Astrocyte (in vitro differentiated cells and primary cell): ENCODE data around the gene ROPN1. TPM values are rescaled to one million over a fixed set of nuclear protein-coding genes. Genes with fewer than 3 reads are reported as not detected.
"Not testable (repeated sequence)": the region's sequence is repeated elsewhere in the genome, so short reads cannot be mapped to it uniquely, and the experiment has no call there.

Experiments used
- DNase-seq: peaks from one replicate; pipeline ENCODE4 v3.0.0-alpha.2; 2010; ENCODE audit warnings: low read depth
- FAIRE-seq: peaks from 2 replicates; lab custom pipeline; 2011; peaks lifted over from hg19 to GRCh38; lab: Jason Lieb, UNC
- H2AFZ ChIP-seq: 2 replicates; pipeline ENCODE4 v1.6.0; 2012; ENCODE audit warnings: low read depth, low read length, inconsistent platforms
- H3K27ac ChIP-seq: 2 replicates; pipeline ENCODE4 v1.5.1; 2011; ENCODE audit warnings: low read depth, low read length, inconsistent platforms
- H3K27me3 ChIP-seq: 2 replicates; pipeline ENCODE4 v1.6.0; 2011; ENCODE audit warnings: low read length, inconsistent platforms; ENCODE audit not compliant: insufficient read depth
- H3K36me3 ChIP-seq: 2 replicates; pipeline ENCODE4 v1.5.1; 2011; ENCODE audit warnings: low read length, inconsistent platforms; ENCODE audit not compliant: insufficient read depth
- H3K4me1 ChIP-seq: 2 replicates; pipeline ENCODE4 v1.5.1; 2011; ENCODE audit warnings: low read length, inconsistent platforms; ENCODE audit not compliant: insufficient read depth
- H3K4me2 ChIP-seq: 2 replicates; pipeline ENCODE4 v1.6.0; 2012; ENCODE audit warnings: low read length, inconsistent platforms
- H3K4me3 ChIP-seq: 2 replicates; pipeline ENCODE4 v1.5.1; 2011; ENCODE audit warnings: low read depth, mild to moderate bottlenecking, low read length, inconsistent platforms; ENCODE audit not compliant: insufficient read depth
- H3K79me2 ChIP-seq: 2 replicates; pipeline ENCODE4 v1.6.0; 2012; ENCODE audit warnings: mild to moderate bottlenecking, low read length, inconsistent platforms; ENCODE audit not compliant: insufficient read depth
- H3K9ac ChIP-seq: 2 replicates; pipeline ENCODE4 v1.6.0; 2012; ENCODE audit warnings: mild to moderate bottlenecking, low read length, inconsistent platforms
- H3K9me3 ChIP-seq: 2 replicates; pipeline ENCODE4 v1.5.1; 2012; ENCODE audit warnings: low read depth, mild to moderate bottlenecking, low read length, inconsistent platforms; ENCODE audit not compliant: insufficient read depth
- H4K20me1 ChIP-seq: 2 replicates; pipeline ENCODE4 v1.6.0; 2012; ENCODE audit warnings: low read length, inconsistent platforms; ENCODE audit not compliant: insufficient read depth
- H3K27ac Mint-ChIP-seq: one replicate; pipeline ENCODE4 v1.8.0; 2021; ENCODE audit warnings: mild to moderate bottlenecking, mixed read lengths; ENCODE audit not compliant: unreplicated experiment
- H3K27me3 Mint-ChIP-seq: one replicate; pipeline ENCODE4 v1.8.0; 2021; ENCODE audit warnings: low read depth, mixed read lengths; ENCODE audit not compliant: unreplicated experiment
- H3K36me3 Mint-ChIP-seq: one replicate; pipeline ENCODE4 v1.8.0; 2021; ENCODE audit warnings: low read depth, mixed read lengths; ENCODE audit not compliant: unreplicated experiment
- H3K4me1 Mint-ChIP-seq: one replicate; pipeline ENCODE4 v1.8.0; 2021; ENCODE audit warnings: low read depth, mixed read lengths; ENCODE audit not compliant: unreplicated experiment
- H3K4me3 Mint-ChIP-seq: one replicate; pipeline ENCODE4 v1.8.0; 2021; ENCODE audit warnings: mild to moderate bottlenecking, moderate library complexity, mixed read lengths; ENCODE audit not compliant: unreplicated experiment
- H3K9me3 Mint-ChIP-seq: one replicate; pipeline ENCODE4 v1.8.0; 2021; ENCODE audit warnings: mild to moderate bottlenecking, mixed read lengths; ENCODE audit not compliant: unreplicated experiment
- EZH2 ChIP-seq: IDR thresholded peaks from 2 replicates; pipeline ENCODE4 v1.6.1; 2012; ENCODE audit warnings: mild to moderate bottlenecking, low read length, inconsistent platforms; ENCODE audit not compliant: insufficient read depth
- total RNA-seq: library from RNA; stranded (reverse); gene quantifications from 2 replicates; pipeline ENCODE4 v1.2.1, GENCODE V29; 2021
- TF ChIP-seq, protein P1 (sequence below): IDR thresholded peaks from 2 replicates; pipeline ENCODE4 v1.5.1; 2011; ENCODE audit warnings: low read depth, mild to moderate bottlenecking, inconsistent platforms, low read length, moderate library complexity; ENCODE audit not compliant: insufficient read depth

Gene ROPN1
- total RNA-seq, 1 donor from 2014 or later = not detected

GRCh38 chr3:124014366-124014942, 22.5 kb upstream of the ROPN1 start:
- Histone ChIP-seq H4K20me1 (no peaks in the 10 kb centered on the region), H3K79me2 (no peaks in the 10 kb centered on the region), H3K4me1 (no peaks in the 10 kb centered on the region), H2AFZ (no peak overlapping the region), H3K27ac (no peak overlapping the region), H3K4me3 (no peak overlapping the region), H3K4me2 (no peak overlapping the region), H3K27me3 (peaks cover 5% of the 10 kb centered on the region), H3K9ac (no peak overlapping the region), H3K36me3 (no peaks in the 10 kb centered on the region), H3K9me3 (no peaks in the 10 kb centered on the region)
- no peak for FAIRE-seq
- peak; percentile 30 for DNase-seq
- Mint-ChIP-seq H3K27ac (no peak overlapping the region), H3K4me3 (no peak overlapping the region), H3K4me1 (peaks cover 3% of the 10 kb centered on the region), H3K27me3 (peaks cover 18% of the 10 kb centered on the region), H3K9me3 (peaks cover 3% of the 10 kb centered on the region), H3K36me3 (no peaks in the 10 kb centered on the region)
- TF ChIP-seq, protein P1, sequence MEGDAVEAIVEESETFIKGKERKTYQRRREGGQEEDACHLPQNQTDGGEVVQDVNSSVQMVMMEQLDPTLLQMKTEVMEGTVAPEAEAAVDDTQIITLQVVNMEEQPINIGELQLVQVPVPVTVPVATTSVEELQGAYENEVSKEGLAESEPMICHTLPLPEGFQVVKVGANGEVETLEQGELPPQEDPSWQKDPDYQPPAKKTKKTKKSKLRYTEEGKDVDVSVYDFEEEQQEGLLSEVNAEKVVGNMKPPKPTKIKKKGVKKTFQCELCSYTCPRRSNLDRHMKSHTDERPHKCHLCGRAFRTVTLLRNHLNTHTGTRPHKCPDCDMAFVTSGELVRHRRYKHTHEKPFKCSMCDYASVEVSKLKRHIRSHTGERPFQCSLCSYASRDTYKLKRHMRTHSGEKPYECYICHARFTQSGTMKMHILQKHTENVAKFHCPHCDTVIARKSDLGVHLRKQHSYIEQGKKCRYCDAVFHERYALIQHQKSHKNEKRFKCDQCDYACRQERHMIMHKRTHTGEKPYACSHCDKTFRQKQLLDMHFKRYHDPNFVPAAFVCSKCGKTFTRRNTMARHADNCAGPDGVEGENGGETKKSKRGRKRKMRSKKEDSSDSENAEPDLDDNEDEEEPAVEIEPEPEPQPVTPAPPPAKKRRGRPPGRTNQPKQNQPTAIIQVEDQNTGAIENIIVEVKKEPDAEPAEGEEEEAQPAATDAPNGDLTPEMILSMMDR = no peak
- TF ChIP-seq EZH2 = no peak

GRCh38 chr3:124008321-124008720, 16.4 kb upstream of the ROPN1 start:
- not testable (repeated sequence) for H3K4me2 ChIP-seq, H3K4me3 Mint-ChIP-seq, H3K9me3 ChIP-seq, H3K4me1 ChIP-seq, H3K36me3 ChIP-seq, H3K4me1 Mint-ChIP-seq, H4K20me1 ChIP-seq, H3K27me3 ChIP-seq, H3K27ac ChIP-seq, H3K9ac ChIP-seq, H3K9me3 Mint-ChIP-seq, H3K4me3 ChIP-seq, H3K27ac Mint-ChIP-seq, FAIRE-seq, H3K79me2 ChIP-seq, H3K36me3 Mint-ChIP-seq, H2AFZ ChIP-seq
- DNase-seq = peak; percentile 13
- peaks cover 34% of the 10 kb centered on the region for H3K27me3 Mint-ChIP-seq

DNA sequence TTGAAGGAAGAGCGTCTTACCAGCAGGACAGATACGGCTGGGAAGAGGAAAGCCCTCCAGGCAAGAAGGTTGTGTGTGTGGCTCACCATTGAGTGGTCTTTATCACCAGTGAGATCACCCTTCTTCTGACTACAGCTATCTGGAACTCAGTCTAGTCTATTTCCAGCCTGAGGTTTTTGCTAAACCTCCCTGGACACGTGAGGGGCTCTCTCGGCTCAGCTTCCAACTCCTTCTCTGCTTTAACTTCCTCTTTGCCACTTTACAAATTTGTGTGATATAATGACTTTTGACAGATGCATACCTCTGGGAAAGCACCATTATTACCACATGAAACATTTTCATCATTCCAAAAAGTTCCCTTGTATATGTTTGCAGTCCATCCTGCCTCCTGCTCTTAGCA, 15.3 kb upstream of the ROPN1 start:
- no peak for TF ChIP-seq EZH2
- TF ChIP-seq, protein P1 = no peak
- no peaks in the 10 kb centered on the region for H3K79me2 ChIP-seq
- no peak overlapping the region for H3K27ac ChIP-seq
- H3K9me3 Mint-ChIP-seq = peaks cover 4% of the 10 kb centered on the region
- H3K9me3 ChIP-seq = no peaks in the 10 kb centered on the region
- H3K36me3 Mint-ChIP-seq = no peaks in the 10 kb centered on the region
- peaks cover 36% of the 10 kb centered on the region for H3K27me3 Mint-ChIP-seq
- peaks cover 9% of the 10 kb centered on the region for H3K4me1 Mint-ChIP-seq
- peaks cover 4% of the 10 kb centered on the region for H3K27me3 ChIP-seq
- no peak overlapping the region for H3K4me3 ChIP-seq
- H3K4me1 ChIP-seq = no peaks in the 10 kb centered on the region
- H3K36me3 ChIP-seq = no peaks in the 10 kb centered on the region
- peak overlapping the region; percentile 8 for H3K4me2 ChIP-seq
- no peak for FAIRE-seq
- peak; percentile 57 for DNase-seq
- H4K20me1 ChIP-seq = no peaks in the 10 kb centered on the region
- no peak overlapping the region for H3K27ac Mint-ChIP-seq
- H3K4me3 Mint-ChIP-seq = no peak overlapping the region
- no peak overlapping the region for H3K9ac ChIP-seq
- no peak overlapping the region for H2AFZ ChIP-seq

DNA sequence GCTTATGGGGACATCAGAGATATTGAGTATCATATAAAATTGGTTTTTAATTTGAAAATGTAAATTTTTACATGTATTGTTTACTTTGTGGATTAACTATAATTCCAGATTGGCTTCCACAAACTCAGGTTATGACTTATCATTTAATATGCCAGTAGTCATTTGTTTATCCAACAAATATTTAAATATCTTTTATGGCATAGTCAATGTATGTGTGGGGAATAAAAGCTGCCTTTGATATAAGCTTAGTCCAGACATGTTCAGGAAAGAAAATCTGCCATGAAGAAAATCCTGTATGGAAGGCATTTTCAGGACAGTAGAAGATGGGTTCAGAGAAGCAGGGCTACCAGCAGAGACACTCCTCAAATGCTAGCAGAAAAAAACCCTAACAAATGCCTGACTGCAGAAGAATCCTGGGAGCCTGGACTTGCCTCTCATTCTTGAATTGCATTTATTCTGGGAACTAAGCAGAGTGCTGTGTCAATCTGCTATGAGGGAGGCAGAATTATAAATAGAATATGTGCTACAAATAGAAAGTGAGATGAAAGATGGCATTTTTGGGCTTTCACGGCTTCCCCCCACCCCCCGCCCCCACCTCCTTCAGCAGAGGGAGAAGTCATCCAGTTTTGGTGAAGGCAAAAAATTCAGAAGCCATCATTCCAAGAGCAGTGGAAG, 10.6 kb upstream of the ROPN1 start:
- H3K27me3 ChIP-seq = peaks cover 11% of the 10 kb centered on the region
- not testable (repeated sequence) for H3K4me1 ChIP-seq, H2AFZ ChIP-seq, DNase-seq, H3K27ac Mint-ChIP-seq, H3K36me3 Mint-ChIP-seq, H3K36me3 ChIP-seq, H3K9ac ChIP-seq, H3K9me3 Mint-ChIP-seq, H3K4me2 ChIP-seq, H3K4me3 Mint-ChIP-seq, H3K27ac ChIP-seq, FAIRE-seq, H3K79me2 ChIP-seq, H3K9me3 ChIP-seq, H3K4me3 ChIP-seq, H4K20me1 ChIP-seq
- peaks cover 15% of the 10 kb centered on the region for H3K4me1 Mint-ChIP-seq
- H3K27me3 Mint-ChIP-seq = peaks cover 49% of the 10 kb centered on the region
